Peyer's patch (tissue), 4 donors: ENCODE measurements around the gene PXMP2. TPM values are rescaled to one million over a fixed set of nuclear protein-coding genes. Genes with fewer than 3 reads are reported as not detected.

Experiments
- DNase-seq, 3 donors: peaks; one replicate each; pipeline ENCODE4 v3.0.0-alpha.2; 2017 to 2019
- H3K27ac ChIP-seq, 4 donors: fragments of 200-600 bp; sonication (generic); one replicate each; pipeline ENCODE4 v1.5.1; 2016 to 2019
- H3K27me3 ChIP-seq, 2 donors: fragments of 200-600 bp; sonication (generic); one replicate each; pipeline ENCODE4 v1.5.1; 2019
- H3K36me3 ChIP-seq, 3 donors: fragments of 200-600 bp; sonication (generic); one replicate each; pipeline ENCODE4 v1.5.1; 2016 to 2019
- H3K4me1 ChIP-seq, 4 donors: fragments of 200-600 bp; sonication (generic); one replicate each; pipeline ENCODE4 v1.5.1; 2016 to 2019
- H3K4me3 ChIP-seq, 4 donors: fragments of 200-600 bp; sonication (generic); 1 replicate in 3 of 4; 2 replicates in 1 of 4; pipeline ENCODE4 v1.5.1; 2016 to 2019; ENCODE audit warnings: mild to moderate bottlenecking in 1 of 4
- H3K9me3 ChIP-seq, 4 donors: fragments of 200-600 bp; sonication (generic); one replicate each; pipeline ENCODE4 v1.5.1; 2016 to 2019; ENCODE audit warnings: mild to moderate bottlenecking in 1 of 4
- POLR2A ChIP-seq, 2 donors: fragments of 450-650 bp; IDR thresholded peaks; one replicate each; pipeline ENCODE4 v1.5.1; 2017; ENCODE audit warnings: antibody characterized with exemption in 2 of 2, mild to moderate bottlenecking in 2 of 2, moderate library complexity in 2 of 2
- total RNA-seq, 4 donors: library from RNA; depleted of rRNA; stranded (reverse); fragments of >200 nt; gene quantifications; one replicate each; pipeline ENCODE4 v1.1.0, GENCODE V29; 2016
- TF ChIP-seq, protein P1 (sequence below), 6 experiments: fragments of 450-650 bp in 4 of 6; fragments of 200-600 bp in 2 of 6; sonication (generic) in 1 of 6; IDR thresholded peaks; one replicate each; pipeline ENCODE4 v1.5.1; 2017 to 2019; ENCODE audit warnings: antibody characterized with exemption in 6 of 6, mild to moderate bottlenecking in 3 of 6, moderate library complexity in 1 of 6

The PXMP2 gene
- total RNA-seq, 4 donors from 2014 or later = 19.8 to 157 (median 109) TPM

GRCh38 chr12:132730353-132730752 is 43.0 kb downstream of the PXMP2 start:
- Histone ChIP-seq H3K4me1 (no peaks in the 10 kb centered on the region), H3K27ac (no peak overlapping the region), H3K9me3 (no peaks in the 10 kb centered on the region), H3K36me3 (peaks cover 0 to 96% (median 0%) of the 10 kb centered on the region in 3 donors), H3K27me3 (no peaks in the 10 kb centered on the region), H3K4me3 (no peak overlapping the region)
- no peak for DNase-seq
- TF ChIP-seq POLR2A (IDR thresholded peaks at IDR 0.05) = no peak
- TF ChIP-seq, protein P1, sequence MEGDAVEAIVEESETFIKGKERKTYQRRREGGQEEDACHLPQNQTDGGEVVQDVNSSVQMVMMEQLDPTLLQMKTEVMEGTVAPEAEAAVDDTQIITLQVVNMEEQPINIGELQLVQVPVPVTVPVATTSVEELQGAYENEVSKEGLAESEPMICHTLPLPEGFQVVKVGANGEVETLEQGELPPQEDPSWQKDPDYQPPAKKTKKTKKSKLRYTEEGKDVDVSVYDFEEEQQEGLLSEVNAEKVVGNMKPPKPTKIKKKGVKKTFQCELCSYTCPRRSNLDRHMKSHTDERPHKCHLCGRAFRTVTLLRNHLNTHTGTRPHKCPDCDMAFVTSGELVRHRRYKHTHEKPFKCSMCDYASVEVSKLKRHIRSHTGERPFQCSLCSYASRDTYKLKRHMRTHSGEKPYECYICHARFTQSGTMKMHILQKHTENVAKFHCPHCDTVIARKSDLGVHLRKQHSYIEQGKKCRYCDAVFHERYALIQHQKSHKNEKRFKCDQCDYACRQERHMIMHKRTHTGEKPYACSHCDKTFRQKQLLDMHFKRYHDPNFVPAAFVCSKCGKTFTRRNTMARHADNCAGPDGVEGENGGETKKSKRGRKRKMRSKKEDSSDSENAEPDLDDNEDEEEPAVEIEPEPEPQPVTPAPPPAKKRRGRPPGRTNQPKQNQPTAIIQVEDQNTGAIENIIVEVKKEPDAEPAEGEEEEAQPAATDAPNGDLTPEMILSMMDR (IDR thresholded peaks at IDR 0.05) = no peak

GRCh38 chr12:132731574-132731973 is 44.2 kb downstream of the PXMP2 start:
- Histone ChIP-seq H3K27me3 (no peaks in the 10 kb centered on the region), H3K4me1 (no peaks in the 10 kb centered on the region), H3K36me3 (peaks cover 0 to 96% (median 0%) of the 10 kb centered on the region in 3 donors), H3K9me3 (no peaks in the 10 kb centered on the region), H3K4me3 (no peak overlapping the region), H3K27ac (no peak overlapping the region)
- no peak for DNase-seq
- TF ChIP-seq POLR2A (IDR thresholded peaks at IDR 0.05) = no peak
- TF ChIP-seq, protein P1 (IDR thresholded peaks at IDR 0.05) = no peak

- Histone ChIP-seq H3K27me3 (no peaks in the 10 kb centered on the region), H3K27ac (no peak overlapping the region), H3K36me3 (peaks cover 0 to 94% (median 0%) of the 10 kb centered on the region in 3 donors), H3K4me1 (no peaks in the 10 kb centered on the region), H3K9me3 (no peaks in the 10 kb centered on the region), H3K4me3 (no peak overlapping the region)
- no peak for DNase-seq
- TF ChIP-seq, protein P1 (IDR thresholded peaks at IDR 0.05) = no peak
These were observed 46.8 kb downstream of the PXMP2 start for GRCh38 chr12:132734206-132734605.

GRCh38 chr12:132735496-132735895 is 48.1 kb downstream of the PXMP2 start:
- Histone ChIP-seq H3K4me3 (no peak overlapping the region), H3K27me3 (no peaks in the 10 kb centered on the region), H3K9me3 (no peaks in the 10 kb centered on the region), H3K27ac (no peak overlapping the region), H3K36me3 (peaks cover 0 to 98% (median 4%) of the 10 kb centered on the region in 3 donors), H3K4me1 (no peaks in the 10 kb centered on the region)
- DNase-seq = no peak
- TF ChIP-seq POLR2A (IDR thresholded peaks at IDR 0.05) = no peak
- TF ChIP-seq, protein P1 (IDR thresholded peaks at IDR 0.05) = no peak

- no peaks in the 10 kb centered on the region for H3K27me3 ChIP-seq
- H3K27ac ChIP-seq = no peak overlapping the region
- H3K4me1 ChIP-seq = no peaks in the 10 kb centered on the region
- no peak overlapping the region for H3K4me3 ChIP-seq
- no peak for DNase-seq
- TF ChIP-seq, protein P1 (IDR thresholded peaks at IDR 0.05) = no peak
- TF ChIP-seq POLR2A (IDR thresholded peaks at IDR 0.05) = no peak
- no peaks in the 10 kb centered on the region for H3K9me3 ChIP-seq
- H3K36me3 ChIP-seq = peaks cover 0 to 98% (median 4%) of the 10 kb centered on the region in 3 donors
These were observed 49.0 kb downstream of the PXMP2 start for GRCh38 chr12:132736378-132736777.

DNA sequence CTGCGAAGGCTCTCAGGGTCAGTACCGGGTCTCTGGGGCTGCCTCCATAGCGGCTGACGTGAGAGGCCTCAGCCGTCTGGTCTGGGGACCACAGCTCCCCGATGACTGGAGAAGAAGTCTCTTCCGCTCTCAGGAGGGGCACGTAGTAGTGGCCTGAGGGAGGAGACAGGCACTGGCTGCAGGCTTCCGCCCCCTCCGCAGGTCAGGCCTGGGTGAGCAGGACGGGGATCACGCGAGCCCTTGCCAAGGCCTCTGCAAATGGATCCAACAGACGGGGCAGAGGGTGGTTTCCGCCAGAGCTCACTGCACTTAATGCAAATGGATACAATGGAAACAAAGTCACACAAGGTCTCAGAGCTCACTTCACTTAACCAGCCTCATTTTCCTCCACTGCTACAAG is 49.5 kb downstream of the PXMP2 start:
- no peak for DNase-seq
- no peaks in the 10 kb centered on the region for H3K9me3 ChIP-seq
- TF ChIP-seq POLR2A (IDR thresholded peaks at IDR 0.05) = no peak
- no peaks in the 10 kb centered on the region for H3K4me1 ChIP-seq
- no peaks in the 10 kb centered on the region for H3K27me3 ChIP-seq
- H3K27ac ChIP-seq = no peak overlapping the region
- peaks cover 0 to 98% (median 4%) of the 10 kb centered on the region in 3 donors for H3K36me3 ChIP-seq
- no peak overlapping the region for H3K4me3 ChIP-seq
